ENCODE measurements around the gene ZNF521. TPM values are rescaled to one million over a fixed set of nuclear protein-coding genes. Genes with fewer than 3 reads are reported as not detected.

The ZNF521 gene
- total RNA-seq, 4 donors from 2014 or later = 4.7 to 15.4 (median 7.7) TPM

DNA sequence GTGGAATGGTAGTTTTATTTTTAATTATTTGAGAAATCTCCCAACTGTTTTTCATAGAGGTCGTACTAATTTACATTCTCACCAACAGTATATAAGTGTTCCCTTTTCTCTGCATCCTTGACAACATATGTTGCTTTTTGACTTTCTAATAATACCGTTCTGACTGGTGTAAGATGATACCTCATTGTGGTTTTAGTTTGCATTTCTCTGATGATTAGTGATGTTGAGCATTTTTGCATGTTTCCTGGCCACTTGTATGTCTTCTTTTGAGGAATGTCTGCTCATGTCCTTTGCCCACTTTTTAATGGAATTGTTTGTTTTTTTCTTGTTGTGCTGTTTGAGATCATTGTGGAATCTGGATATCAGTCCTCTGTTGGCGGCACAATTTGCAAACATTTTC is 242.5 kb downstream of the ZNF521 start:
- 95 to 98% methylated on average over 3 of the region's 3 CpGs for WGBS, 2 donors
- intact Hi-C loops (cut with DNase I; ENCODE audit: low total_unique reads) = no loop called here
- no peak for DNase-seq (ENCODE audit: low spot score in 2 of 2)
- TF ChIP-seq, protein P1, sequence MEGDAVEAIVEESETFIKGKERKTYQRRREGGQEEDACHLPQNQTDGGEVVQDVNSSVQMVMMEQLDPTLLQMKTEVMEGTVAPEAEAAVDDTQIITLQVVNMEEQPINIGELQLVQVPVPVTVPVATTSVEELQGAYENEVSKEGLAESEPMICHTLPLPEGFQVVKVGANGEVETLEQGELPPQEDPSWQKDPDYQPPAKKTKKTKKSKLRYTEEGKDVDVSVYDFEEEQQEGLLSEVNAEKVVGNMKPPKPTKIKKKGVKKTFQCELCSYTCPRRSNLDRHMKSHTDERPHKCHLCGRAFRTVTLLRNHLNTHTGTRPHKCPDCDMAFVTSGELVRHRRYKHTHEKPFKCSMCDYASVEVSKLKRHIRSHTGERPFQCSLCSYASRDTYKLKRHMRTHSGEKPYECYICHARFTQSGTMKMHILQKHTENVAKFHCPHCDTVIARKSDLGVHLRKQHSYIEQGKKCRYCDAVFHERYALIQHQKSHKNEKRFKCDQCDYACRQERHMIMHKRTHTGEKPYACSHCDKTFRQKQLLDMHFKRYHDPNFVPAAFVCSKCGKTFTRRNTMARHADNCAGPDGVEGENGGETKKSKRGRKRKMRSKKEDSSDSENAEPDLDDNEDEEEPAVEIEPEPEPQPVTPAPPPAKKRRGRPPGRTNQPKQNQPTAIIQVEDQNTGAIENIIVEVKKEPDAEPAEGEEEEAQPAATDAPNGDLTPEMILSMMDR (IDR thresholded peaks at IDR 0.05) = no peak
- TF ChIP-seq POLR2A (IDR thresholded peaks at IDR 0.05) = no peak
- no peak overlapping the region for H3K4me3 ChIP-seq (ENCODE audit: low read depth, poor library complexity, severe bottlenecking)

DNA sequence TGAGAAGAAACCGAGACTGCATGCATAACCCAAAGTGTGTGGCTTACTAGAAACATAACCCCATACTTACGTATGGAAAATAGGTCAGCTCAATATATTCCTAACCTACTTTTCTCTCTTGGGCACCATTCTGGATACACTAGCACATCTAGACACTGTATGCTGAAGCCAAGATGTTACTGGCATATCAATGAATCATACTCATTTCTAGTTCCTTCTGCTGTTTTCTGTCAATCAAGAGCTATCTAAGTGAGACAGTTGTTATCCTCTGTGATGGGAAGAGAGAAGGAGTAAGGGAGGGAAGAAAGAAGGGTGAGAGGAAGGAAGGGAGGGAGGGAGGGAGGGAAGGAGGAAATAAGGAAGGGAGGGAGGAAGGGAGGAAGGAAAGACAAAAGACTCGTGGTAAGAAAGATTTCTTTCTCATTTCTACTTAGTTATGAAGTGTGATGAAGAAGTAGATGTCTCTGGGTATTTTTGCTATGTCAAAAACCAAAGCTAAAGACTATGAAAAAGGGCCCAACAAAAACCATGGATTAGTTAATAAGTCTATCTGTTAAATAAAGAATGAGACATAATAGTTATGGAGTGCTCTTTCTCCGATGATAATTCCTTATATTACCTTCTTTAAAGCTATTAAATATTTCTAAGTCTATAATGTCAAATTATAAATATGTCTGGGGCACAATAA is 248.4 kb downstream of the ZNF521 start:
- 87 to 88% methylated on average over 4 of the region's 4 CpGs for WGBS, 2 donors
- intact Hi-C loops (cut with DNase I; ENCODE audit: low total_unique reads) = no loop called here
- no peak for DNase-seq (ENCODE audit: low spot score in 2 of 2)
- no peak for TF ChIP-seq POLR2A (IDR thresholded peaks at IDR 0.05)
- TF ChIP-seq, protein P1 (IDR thresholded peaks at IDR 0.05) = no peak
- no peak overlapping the region for H3K4me3 ChIP-seq (ENCODE audit: low read depth, poor library complexity, severe bottlenecking)

DNA sequence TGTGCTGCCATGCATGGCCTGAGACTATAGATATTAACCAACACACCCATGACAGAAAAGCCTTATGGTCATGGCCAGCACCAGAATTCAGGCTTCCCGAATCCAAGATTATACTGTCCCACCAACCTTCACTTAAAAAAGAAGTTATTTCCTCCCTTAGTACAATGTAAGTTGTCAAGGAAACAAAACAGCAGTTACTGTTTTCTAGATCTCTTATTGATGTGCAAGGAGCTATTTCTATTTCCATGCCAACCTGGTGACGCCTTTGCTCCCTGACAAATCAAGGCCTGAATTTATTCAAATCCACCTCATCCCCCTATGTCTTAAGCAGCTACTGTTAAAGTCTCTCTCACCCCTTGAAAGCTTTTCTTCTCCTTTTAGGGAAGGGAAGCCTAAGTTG is 249.3 kb downstream of the ZNF521 start:
- intact Hi-C loops (cut with DNase I; ENCODE audit: low total_unique reads) = no loop called here
- no peak for DNase-seq (ENCODE audit: low spot score in 2 of 2)

DNA sequence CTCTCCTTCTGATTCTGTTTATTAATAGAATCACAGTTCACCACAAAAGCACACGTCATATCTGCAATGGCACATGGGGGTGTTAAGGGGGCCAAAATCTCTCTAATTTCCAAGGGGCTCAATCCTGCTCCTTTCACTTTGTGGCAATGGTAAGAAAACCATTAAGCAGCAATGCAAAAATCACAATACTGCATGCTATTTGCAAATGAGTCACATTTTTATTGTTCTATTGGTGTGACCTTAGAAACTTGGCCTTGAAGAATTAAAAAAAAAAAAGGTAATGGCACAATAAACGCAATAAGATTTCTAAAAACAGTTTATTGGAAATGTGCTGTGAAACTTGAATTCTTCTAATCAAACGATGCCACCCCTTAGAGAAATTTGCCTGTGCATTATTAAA is 251.5 kb downstream of the ZNF521 start:
- 52 to 54% methylated on average over 3 of the region's 3 CpGs for WGBS, 2 donors
- no peak for DNase-seq (ENCODE audit: low spot score in 2 of 2)
- intact Hi-C loops (cut with DNase I; ENCODE audit: low total_unique reads) = no loop called here
- no peak overlapping the region for H3K4me3 ChIP-seq (ENCODE audit: low read depth, poor library complexity, severe bottlenecking)
- TF ChIP-seq, protein P1 (IDR thresholded peaks at IDR 0.05) = no peak
- no peak for TF ChIP-seq POLR2A (IDR thresholded peaks at IDR 0.05)

More for the DNA sequence above, 249.3 kb downstream of the ZNF521 start:
- no peak overlapping the region for H3K4me3 ChIP-seq (ENCODE audit: low read depth, poor library complexity, severe bottlenecking)
- 33 to 49% methylated on average over 2 of the region's 2 CpGs for WGBS, 2 donors
- TF ChIP-seq POLR2A (IDR thresholded peaks at IDR 0.05) = no peak
- TF ChIP-seq, protein P1 (IDR thresholded peaks at IDR 0.05) = no peak

DNA sequence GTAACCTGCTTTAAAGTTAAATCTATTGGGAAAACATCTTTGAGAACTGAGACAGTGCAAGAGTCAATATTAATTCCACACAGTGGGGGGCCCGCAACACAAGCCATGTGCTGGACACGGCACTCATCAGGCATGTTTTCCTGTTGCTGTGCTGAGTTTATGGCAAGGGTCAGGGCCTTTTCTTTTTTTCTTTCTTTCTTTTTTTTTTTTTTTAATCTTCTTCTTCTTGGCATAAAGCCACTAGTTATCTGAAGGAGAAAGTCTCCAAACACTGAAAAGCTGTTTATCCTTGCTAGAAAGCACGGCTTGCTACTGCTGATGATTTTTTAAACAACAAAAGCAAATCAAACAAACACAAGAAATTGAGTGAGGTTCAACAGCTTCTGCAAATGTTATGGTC is 252.1 kb downstream of the ZNF521 start:
- intact Hi-C loops (cut with DNase I; ENCODE audit: low total_unique reads) = no loop called here
- 55 to 68% methylated on average over 3 of the region's 3 CpGs for WGBS, 2 donors
- no peak for TF ChIP-seq POLR2A (IDR thresholded peaks at IDR 0.05)
- TF ChIP-seq, protein P1 (IDR thresholded peaks at IDR 0.05) = no peak
- no peak for DNase-seq (ENCODE audit: low spot score in 2 of 2)
- no peak overlapping the region for H3K4me3 ChIP-seq (ENCODE audit: low read depth, poor library complexity, severe bottlenecking)

DNA sequence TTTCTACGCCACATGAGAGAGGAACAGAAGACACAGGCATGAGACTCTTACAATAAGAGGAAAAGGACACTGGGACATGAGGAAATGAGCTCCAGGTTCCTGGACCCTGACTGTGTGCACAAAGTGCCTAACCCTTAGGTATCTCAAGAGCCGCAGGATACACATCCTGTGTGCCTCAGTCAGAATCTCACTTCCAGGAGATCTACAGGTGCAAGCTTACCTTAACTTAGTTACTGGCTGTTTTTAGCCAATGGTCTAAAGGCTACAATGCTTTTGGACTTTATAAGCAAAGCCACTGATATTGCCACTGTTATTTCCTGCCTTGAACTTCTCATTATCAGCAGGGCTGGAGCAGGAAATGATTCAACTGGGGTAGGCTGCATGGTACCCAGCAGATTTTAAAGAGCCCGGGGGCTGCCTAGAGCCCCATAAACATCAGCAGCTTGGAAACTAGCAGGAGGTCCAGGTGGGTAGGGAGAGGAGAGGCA is 254.4 kb downstream of the ZNF521 start:
- 78 to 87% methylated on average over 3 of the region's 3 CpGs for WGBS, 2 donors
- TF ChIP-seq, protein P1 (IDR thresholded peaks at IDR 0.05) = no peak
- no peak for TF ChIP-seq POLR2A (IDR thresholded peaks at IDR 0.05)
- no peak overlapping the region for H3K4me3 ChIP-seq (ENCODE audit: low read depth, poor library complexity, severe bottlenecking)
- intact Hi-C loops (cut with DNase I; ENCODE audit: low total_unique reads) = no loop called here
- no peak for DNase-seq (ENCODE audit: low spot score in 2 of 2)
